ENCODE results near the gene PDCD7. TPM values are rescaled to one million over a fixed set of nuclear protein-coding genes. Genes with fewer than 3 reads are reported as not detected.
"Not testable (repeated sequence)": the region's sequence is repeated elsewhere in the genome, so short reads cannot be mapped to it uniquely, and the experiment has no call there.

Gene PDCD7
- total RNA-seq, 1 donor from 2014 or later, result 42.4 TPM

- intact Hi-C loops (cut with micrococcal nuclease), result not testable (repeated sequence)
These were observed 39.8 kb downstream of the PDCD7 start for GRCh38 chr15:65093793-65094170.

GRCh38 chr15:65092911-65093792 lies 40.5 kb downstream of the PDCD7 start:
- intact Hi-C loops (cut with micrococcal nuclease), result no loop called here

DNA sequence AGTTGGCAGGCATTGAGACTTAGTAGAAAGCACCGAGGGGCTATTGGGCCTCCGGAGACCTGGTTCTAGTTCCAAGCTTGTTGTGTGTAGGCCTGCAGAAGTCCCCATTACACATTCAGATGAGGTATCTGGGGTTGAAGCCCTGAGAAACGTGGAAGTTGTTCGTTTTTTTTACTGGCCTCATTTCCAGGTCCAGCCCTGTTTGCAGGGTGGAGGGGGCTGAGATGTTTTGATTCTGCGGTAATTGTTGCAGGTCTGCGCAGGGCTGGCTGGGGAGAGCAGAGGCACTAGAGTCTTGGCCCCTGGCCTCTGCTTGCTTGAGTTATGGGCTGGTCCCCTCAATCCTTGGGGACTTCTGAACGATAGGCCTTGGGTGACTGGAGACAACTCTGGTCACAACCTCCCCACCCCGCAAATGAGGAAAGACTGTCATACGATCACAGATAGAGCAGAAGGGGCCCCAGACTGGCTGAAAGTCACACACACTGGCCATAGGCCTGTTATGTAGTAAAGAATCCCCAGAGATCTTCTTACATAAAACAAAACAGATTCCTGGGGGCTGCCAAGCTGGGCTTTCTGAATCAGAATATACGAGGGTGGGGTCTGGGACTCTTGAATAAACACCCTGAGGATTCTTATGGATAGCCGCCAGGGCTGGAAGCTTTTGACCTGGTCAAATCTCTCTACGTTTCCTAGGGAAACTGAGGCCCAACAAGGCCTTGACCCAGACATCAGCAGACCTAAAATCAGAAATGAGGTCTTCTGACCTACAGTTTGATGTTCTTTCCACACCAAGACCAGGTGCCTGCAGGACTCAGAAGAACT lies 41.5 kb downstream of the PDCD7 start:
- intact Hi-C loops (cut with micrococcal nuclease), result no loop called here

DNA sequence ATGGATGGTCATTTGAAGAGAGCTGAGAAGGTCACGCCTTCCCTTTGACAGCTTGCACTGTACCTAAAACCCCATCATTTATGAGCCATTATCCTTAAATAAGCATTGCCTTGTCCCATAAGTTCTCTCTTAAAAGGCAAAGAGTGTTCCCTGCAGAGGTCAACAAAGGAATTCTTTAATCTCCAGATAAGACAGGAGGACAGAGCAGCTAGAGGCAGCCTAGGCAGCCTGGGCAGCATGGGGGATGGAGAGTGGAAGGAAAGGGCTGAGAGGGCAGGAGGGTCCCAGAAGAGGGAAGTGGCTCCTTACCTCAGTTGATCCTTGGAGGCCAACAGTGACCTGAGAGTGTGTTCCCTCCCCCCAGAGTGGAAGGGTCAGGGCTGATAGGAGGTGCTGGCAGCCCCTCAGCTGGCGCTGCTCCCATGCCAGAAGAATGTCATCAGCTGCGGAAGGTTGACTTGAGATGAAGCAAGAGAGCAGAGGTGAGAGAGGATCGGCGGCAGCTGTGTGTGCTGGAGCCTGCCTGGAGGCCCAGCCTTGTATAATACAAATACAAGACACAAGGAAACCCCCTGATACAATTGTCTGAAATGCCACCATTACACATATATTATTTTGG lies 44.3 kb downstream of the PDCD7 start:
- intact Hi-C loops (cut with micrococcal nuclease), result no loop called here

- intact Hi-C loops (cut with micrococcal nuclease), result no loop called here
These were observed 45.0 kb downstream of the PDCD7 start for GRCh38 chr15:65088643-65089021.

DNA sequence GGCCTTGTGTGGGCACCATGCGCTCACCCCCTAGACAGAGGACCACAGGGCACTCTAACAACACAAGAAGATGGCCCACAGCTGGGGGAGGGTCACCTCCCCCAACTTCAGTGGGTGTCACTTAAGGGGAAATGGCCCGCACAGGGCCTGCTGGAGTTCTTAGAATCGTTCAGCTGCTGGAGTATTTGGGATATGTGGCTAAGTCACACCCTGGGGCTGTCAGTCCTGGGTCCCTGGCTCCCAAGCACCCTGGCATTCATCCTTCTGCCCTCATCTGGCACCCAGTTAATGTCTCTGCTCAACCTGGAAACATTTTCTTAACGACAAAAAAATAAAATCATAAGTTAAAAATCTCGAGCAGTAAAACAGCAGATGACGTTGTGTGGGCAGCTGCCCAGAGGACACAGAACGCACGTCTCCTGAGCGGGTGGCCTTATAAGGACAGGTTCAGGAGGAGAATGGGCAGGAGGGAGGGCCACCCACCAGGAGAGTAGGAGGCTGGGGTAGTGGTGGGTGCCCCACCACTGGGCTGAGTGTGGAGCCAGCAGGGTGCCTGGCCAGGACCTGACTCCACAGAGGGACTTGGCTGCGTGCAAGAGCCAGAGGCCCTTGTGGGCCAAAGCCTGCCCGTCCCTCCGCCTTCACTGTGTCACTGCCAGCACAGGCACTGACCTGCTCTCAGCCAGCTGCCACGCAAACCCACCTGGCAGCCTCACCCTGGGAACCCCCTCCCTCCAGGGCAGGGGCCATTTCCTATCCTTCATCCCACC lies 45.5 kb downstream of the PDCD7 start:
- intact Hi-C loops (cut with micrococcal nuclease), result no loop called here

- intact Hi-C loops (cut with micrococcal nuclease), result no loop called here
These were observed 46.2 kb downstream of the PDCD7 start for GRCh38 chr15:65087411-65087810.

DNA sequence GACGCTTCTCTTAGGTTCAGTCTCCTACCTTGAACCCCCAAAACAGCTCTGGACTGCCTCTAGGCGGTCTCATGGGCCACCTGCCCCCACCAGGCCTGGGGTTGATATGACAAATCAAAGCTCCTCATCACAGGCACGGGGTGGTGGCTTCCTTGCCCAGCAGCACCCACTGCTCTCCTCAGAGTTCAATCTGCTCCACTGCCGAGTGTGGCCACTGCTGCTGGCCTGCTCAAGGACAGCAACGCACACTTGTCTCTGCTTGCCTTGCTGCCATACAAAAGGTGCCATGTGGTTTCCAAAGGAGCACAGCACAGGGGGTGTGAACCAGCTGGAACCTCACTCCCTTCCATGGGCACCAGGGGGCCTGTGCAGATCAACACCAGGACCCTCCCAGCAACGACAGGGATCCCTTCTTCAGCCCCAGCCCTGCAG lies 46.9 kb downstream of the PDCD7 start:
- intact Hi-C loops (cut with micrococcal nuclease), result no loop called here

GRCh38 chr15:65085990-65086679 lies 47.5 kb downstream of the PDCD7 start:
- intact Hi-C loops (cut with micrococcal nuclease), result no loop called here

DNA sequence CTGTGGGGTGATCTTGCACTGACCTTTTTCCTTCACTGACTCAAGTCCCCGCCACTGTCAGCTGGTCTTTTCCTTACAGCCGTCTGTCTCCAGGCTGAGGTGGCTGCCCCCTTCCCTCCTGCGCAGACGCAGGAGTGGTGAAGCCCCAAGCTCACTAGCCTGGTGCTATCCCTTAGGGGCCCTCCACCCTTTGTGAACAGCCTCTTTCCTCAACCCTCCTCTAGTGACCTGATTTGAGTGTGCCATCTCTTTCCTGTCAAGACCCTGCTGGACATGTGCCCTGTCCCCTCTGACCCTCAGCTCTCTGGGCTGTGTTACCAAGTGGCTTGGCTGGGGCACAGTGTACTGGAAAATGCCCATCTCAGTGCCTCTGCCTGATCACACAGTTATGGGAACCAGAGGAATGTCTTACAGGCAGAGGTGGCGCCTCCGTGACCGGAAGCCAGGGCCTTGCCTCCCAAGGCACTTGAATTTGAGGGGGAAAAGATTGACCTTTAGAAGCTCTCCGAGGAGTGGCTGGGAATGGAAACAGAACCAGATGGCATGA lies 48.3 kb downstream of the PDCD7 start:
- intact Hi-C loops (cut with micrococcal nuclease), result no loop called here

- intact Hi-C loops (cut with micrococcal nuclease), result no loop called here
These were observed 49.0 kb downstream of the PDCD7 start for GRCh38 chr15:65084500-65085206.

DNA sequence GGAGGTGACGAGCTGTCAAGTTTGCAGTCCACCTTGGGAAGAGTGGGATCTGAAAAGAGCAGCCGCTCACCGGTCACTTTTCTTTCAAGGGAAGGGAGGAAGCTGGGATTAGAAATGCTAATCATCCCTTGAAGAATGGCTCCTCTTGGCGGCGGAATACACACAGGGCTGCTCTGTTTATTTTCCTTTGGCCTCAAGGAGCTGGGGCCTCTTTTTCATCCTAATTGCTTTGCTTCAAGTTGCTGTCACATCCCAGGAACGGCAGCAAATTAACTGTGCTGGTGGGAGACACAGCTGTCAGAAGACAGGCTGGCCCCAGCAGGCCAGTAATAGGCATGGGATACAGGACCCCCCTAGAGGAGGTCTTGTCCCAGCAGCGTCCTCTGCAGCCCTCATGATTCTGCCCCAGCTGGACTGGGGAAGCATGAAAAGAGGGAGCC lies 50.3 kb downstream of the PDCD7 start:
- intact Hi-C loops (cut with micrococcal nuclease), result no loop called here

DNA sequence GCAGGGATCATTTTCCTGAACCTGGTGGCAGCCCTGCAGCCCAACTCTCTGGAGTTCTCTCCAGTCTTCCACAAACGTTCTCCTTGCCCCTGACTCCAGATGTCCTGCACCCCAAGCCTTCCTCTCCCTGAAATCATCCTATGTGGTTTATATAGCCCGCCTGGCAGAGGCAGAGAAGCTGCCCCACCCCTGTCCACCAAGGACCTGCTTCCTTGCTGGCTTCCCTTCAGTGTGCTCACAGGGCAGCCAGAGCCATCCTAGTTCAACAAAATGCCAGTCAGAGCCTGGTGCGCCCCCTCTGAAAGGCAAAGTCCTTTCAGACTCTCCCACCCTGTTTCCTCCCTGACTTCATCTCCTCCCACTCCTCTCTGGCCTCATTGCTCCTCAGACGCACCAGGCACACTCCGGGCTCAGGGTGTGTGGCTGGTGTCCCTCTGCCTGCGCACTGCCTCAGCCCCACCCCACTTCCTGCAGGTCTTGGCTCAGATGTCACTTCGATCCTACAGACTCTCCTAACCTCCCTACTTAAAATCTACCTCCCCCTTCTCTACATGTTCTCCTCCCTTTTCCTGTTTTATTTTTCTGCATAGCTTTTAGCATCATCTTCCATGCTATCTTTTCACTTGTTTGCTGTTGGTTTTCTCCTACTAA lies 51.2 kb downstream of the PDCD7 start:
- intact Hi-C loops (cut with micrococcal nuclease), result no loop called here

- intact Hi-C loops (cut with micrococcal nuclease), result no loop called here
These were observed 51.9 kb downstream of the PDCD7 start for GRCh38 chr15:65081758-65082157.

DNA sequence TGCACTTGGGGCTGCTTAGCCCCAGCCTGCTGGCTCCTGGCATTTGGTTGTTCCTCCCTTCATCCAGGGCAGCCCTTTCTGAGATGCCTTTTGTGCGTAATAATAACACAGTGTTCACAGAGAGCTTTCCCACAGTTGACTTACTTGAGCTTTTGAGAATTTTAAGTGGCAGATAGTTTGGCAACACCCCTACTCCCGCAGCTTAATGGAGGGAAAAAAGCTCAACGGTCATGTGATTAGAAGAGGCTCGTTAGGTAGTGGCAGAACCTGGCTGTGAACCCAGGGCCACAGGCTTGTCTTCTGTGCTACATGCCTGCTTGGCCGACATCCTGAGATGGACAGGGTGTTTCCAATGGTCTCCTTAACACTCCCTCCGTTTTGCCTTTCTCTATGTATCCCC lies 52.3 kb downstream of the PDCD7 start:
- intact Hi-C loops (cut with micrococcal nuclease), result no loop called here

GRCh38 chr15:65079580-65079979 lies 54.0 kb downstream of the PDCD7 start:
- intact Hi-C loops (cut with micrococcal nuclease), result no loop called here

- intact Hi-C loops (cut with micrococcal nuclease), result loop anchor here (1.0 kb wide), 3 partner anchors 45 to 347 kb away; partner anchors contain the start of gene MTFMT
These were observed 55.6 kb downstream of the PDCD7 start for GRCh38 chr15:65077981-65078352.

DNA sequence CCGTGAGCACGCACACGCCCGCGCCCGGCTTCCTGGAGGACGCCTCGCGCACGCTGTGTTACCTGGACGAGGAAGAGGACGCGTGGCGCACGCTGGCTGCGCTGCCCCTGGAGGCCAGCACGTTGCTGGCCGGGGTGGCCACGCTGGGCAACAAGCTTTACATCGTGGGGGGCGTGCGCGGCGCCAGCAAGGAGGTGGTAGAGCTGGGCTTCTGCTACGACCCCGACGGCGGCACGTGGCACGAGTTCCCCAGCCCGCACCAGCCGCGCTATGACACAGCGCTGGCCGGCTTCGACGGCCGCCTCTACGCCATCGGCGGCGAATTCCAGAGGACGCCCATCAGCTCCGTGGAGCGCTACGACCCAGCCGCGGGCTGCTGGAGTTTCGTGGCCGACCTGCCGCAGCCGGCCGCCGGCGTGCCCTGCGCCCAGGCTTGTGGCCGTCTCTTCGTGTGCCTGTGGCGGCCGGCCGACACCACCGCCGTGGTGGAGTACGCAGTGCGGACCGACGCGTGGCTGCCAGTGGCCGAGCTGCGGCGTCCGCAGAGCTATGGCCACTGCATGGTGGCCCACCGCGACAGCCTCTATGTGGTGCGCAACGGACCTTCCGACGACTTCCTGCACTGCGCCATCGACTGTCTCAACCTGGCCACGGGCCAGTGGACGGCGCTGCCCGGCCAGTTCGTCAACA lies 56.2 kb downstream of the PDCD7 start:
- intact Hi-C loops (cut with micrococcal nuclease), result no loop called here

Measured in T-helper 1 cell treated with Interleukin-12 subunit alpha and Interleukin-12 subunit beta and Interleukin-4 antibody, amounts not matched to agents 30 ng/mL and 1 ng/mL, for 36 hours (primary cell).